Measurements from ENCODE around the gene MATN1. TPM values are rescaled to one million over a fixed set of nuclear protein-coding genes. Genes with fewer than 3 reads are reported as not detected.

The MATN1 gene
- total RNA-seq, 1 experiment from 2014 or later, result not detected

- Histone ChIP-seq H3K27me3 (replicated peaks; ENCODE audit: control insufficient read depth, insufficient read depth, low read length) (no peaks in the 10 kb centered on the region), H3K4me3 (ENCODE audit: low read depth, low read length) (no peak overlapping the region), H3K4me1 (no peaks in the 10 kb centered on the region), H3K9me3 (no peaks in the 10 kb centered on the region), H3K36me3 (ENCODE audit: control insufficient read depth, insufficient read depth, low read length) (no peaks in the 10 kb centered on the region)
- no peaks in the 10 kb centered on the region for H3K4me1 Mint-ChIP-seq (ENCODE audit: low read depth, unreplicated experiment)
- TF ChIP-seq CTCF (IDR thresholded peaks at IDR 0.05; ENCODE audit: insufficient read depth in 1 of 2, low read depth in 1 of 2, low read length in 1 of 2, severe bottlenecking in 1 of 2, unreplicated experiment in 1 of 2), result no peak
- H3K27ac Mint-ChIP-seq (ENCODE audit: unreplicated experiment), result no peak overlapping the region
- no TSS peak for BruUV-seq (replicated peaks)
- POLR2A ChIA-PET, result no interaction called here
- H3K36me3 Mint-ChIP-seq (ENCODE audit: insufficient read depth, unreplicated experiment), result no peaks in the 10 kb centered on the region
- no peaks in the 10 kb centered on the region for H3K27me3 Mint-ChIP-seq (ENCODE audit: insufficient read depth, unreplicated experiment)
- DNase-seq, result no peak
- CTCF ChIA-PET, result no interaction called here
- intact Hi-C loops (cut with micrococcal nuclease; ENCODE audit: unreplicated experiment), result no loop called here
- H3K9me3 Mint-ChIP-seq (ENCODE audit: unreplicated experiment), result no peaks in the 10 kb centered on the region
- no peak overlapping the region for H3K4me3 Mint-ChIP-seq (ENCODE audit: unreplicated experiment)
Measured at GRCh38 chr1:30756545-30757351, 33.4 kb upstream of the MATN1 start.

GRCh38 chr1:30756206-30756544 is 32.8 kb upstream of the MATN1 start:
- BruUV-seq (replicated peaks), result no TSS peak
- no peaks in the 10 kb centered on the region for H3K9me3 Mint-ChIP-seq (ENCODE audit: unreplicated experiment)
- no peaks in the 10 kb centered on the region for H3K4me1 Mint-ChIP-seq (ENCODE audit: low read depth, unreplicated experiment)
- Histone ChIP-seq H3K9me3 (no peaks in the 10 kb centered on the region), H3K27me3 (replicated peaks; ENCODE audit: control insufficient read depth, insufficient read depth, low read length) (no peaks in the 10 kb centered on the region), H3K36me3 (ENCODE audit: control insufficient read depth, insufficient read depth, low read length) (no peaks in the 10 kb centered on the region), H3K4me1 (no peaks in the 10 kb centered on the region), H3K4me3 (ENCODE audit: low read depth, low read length) (no peak overlapping the region)
- TF ChIP-seq CTCF (IDR thresholded peaks at IDR 0.05; ENCODE audit: insufficient read depth in 1 of 2, low read depth in 1 of 2, low read length in 1 of 2, severe bottlenecking in 1 of 2, unreplicated experiment in 1 of 2), result no peak
- POLR2A ChIA-PET, result no interaction called here
- CTCF ChIA-PET, result no interaction called here
- no peaks in the 10 kb centered on the region for H3K27me3 Mint-ChIP-seq (ENCODE audit: insufficient read depth, unreplicated experiment)
- DNase-seq, result no peak
- H3K4me3 Mint-ChIP-seq (ENCODE audit: unreplicated experiment), result no peak overlapping the region
- intact Hi-C loops (cut with micrococcal nuclease; ENCODE audit: unreplicated experiment), result no loop called here
- H3K36me3 Mint-ChIP-seq (ENCODE audit: insufficient read depth, unreplicated experiment), result no peaks in the 10 kb centered on the region
- H3K27ac Mint-ChIP-seq (ENCODE audit: unreplicated experiment), result no peak overlapping the region

DNA sequence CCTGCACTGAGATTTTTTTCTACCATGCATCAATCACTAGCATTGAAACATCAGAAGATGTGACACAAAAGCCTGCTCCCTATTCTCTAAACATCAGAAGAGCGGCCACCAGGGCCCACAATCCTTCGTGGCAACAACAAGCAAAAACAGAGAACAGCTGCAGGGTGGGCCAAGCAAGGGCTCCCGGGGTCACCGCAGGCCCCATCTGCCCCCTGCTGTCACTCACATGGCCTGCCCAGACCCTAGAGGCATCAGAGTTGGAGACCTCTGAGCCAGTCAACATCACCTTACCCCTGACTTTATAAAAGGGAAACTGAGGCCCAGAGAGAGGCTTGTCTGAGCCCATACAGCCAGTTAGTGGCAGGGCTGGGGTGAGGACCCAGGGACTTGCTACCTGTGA is 32.4 kb upstream of the MATN1 start:
- BruUV-seq (replicated peaks), result no TSS peak

More for the DNA sequence above, 32.4 kb upstream of the MATN1 start:
- intact Hi-C loops (cut with micrococcal nuclease; ENCODE audit: unreplicated experiment), result no loop called here
- no peak overlapping the region for H3K4me3 ChIP-seq (ENCODE audit: low read depth, low read length)
- no peak for DNase-seq
- Mint-ChIP-seq H3K4me3 (ENCODE audit: unreplicated experiment) (no peak overlapping the region), H3K36me3 (ENCODE audit: insufficient read depth, unreplicated experiment) (no peaks in the 10 kb centered on the region), H3K9me3 (ENCODE audit: unreplicated experiment) (no peaks in the 10 kb centered on the region), H3K4me1 (ENCODE audit: low read depth, unreplicated experiment) (no peaks in the 10 kb centered on the region), H3K27me3 (ENCODE audit: insufficient read depth, unreplicated experiment) (no peaks in the 10 kb centered on the region), H3K27ac (ENCODE audit: unreplicated experiment) (no peak overlapping the region)
- no peaks in the 10 kb centered on the region for H3K9me3 ChIP-seq
- H3K27me3 ChIP-seq (replicated peaks; ENCODE audit: control insufficient read depth, insufficient read depth, low read length), result no peaks in the 10 kb centered on the region
- ChIA-PET CTCF (no interaction called here), POLR2A (no interaction called here)
- no peak for TF ChIP-seq CTCF (IDR thresholded peaks at IDR 0.05; ENCODE audit: insufficient read depth in 1 of 2, low read depth in 1 of 2, low read length in 1 of 2, severe bottlenecking in 1 of 2, unreplicated experiment in 1 of 2)
- no peaks in the 10 kb centered on the region for H3K36me3 ChIP-seq (ENCODE audit: control insufficient read depth, insufficient read depth, low read length)
- H3K4me1 ChIP-seq, result no peaks in the 10 kb centered on the region
